Tongue (tissue), 2 donors: Measurements from ENCODE around the gene APAF1. TPM values are rescaled to one million over a fixed set of nuclear protein-coding genes. Genes with fewer than 3 reads are reported as not detected.

Experiments
- DNase-seq: peaks from one replicate; pipeline ENCODE4 v3.0.0-alpha.2; 2015
- total RNA-seq: library from RNA; depleted of rRNA; stranded (reverse); fragments of >200 nt; gene quantifications from one replicate; pipeline ENCODE4 v1.2.3, GENCODE V29; 2014

Gene APAF1
- total RNA-seq, 1 donor from 2014 or later: 27.9 TPM

- peak; percentile 77 for DNase-seq
Measured at GRCh38 chr12:98725476-98726247, 80.6 kb downstream of the APAF1 start.

DNA sequence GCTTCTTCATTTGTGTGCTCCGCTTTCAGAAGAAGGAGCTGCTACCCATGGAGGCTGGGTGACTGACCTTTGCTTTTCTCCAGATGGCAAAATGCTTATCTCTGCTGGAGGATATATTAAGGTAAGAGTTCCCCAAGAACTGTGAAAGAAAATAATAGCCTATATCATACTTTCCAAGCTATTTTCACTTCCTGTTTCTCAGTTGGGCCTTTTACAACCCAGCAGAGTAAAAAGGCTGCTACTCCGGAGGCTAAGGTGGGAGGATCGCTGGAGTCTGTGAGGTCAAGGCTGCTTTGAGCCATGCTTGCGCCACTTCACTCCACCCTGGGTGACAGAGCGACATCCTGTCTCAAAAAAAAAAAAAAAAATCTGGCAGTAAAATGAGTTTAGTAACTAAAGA lies 82.1 kb downstream of the APAF1 start:
- no peak for DNase-seq

GRCh38 chr12:98730412-98730811 lies 85.3 kb downstream of the APAF1 start:
- DNase-seq: no peak

DNA sequence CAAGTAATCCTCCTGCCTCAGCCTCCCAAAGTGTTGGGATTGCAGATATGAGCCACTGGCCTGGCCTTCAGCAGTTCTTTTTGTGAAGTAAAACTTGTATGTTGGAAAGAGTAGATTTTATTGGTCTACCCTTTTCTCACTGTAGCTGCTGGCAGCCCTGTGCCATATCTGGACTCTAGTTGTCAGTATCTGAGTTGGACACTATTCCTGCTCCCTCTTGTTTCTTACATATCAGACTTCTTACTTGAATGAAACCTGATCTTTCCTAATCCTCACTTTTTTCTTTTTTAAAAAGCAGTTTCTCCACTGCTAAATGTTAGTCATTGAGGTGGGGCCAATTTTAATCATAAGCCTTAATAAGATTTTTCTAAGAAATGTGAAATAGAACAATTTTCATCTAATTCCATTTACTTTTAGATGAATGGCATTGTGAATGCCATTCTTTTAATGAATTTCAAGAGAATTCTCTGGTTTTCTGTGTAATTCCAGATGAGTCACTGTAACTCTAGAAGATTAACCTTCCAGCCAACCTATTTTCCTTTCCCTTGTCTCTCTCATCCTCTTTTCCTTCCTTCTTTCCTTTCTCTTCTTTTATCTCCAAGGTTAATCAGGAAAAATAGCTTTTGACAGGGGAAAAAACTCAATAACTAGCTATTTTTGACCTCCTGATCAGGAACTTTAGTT lies 88.7 kb downstream of the APAF1 start:
- no peak for DNase-seq

- peak; percentile 30 for DNase-seq
Measured at GRCh38 chr12:98735821-98736220, 90.7 kb downstream of the APAF1 start.

- peak; percentile 63 for DNase-seq
Measured at GRCh38 chr12:98736352-98737321, 91.5 kb downstream of the APAF1 start.

DNA sequence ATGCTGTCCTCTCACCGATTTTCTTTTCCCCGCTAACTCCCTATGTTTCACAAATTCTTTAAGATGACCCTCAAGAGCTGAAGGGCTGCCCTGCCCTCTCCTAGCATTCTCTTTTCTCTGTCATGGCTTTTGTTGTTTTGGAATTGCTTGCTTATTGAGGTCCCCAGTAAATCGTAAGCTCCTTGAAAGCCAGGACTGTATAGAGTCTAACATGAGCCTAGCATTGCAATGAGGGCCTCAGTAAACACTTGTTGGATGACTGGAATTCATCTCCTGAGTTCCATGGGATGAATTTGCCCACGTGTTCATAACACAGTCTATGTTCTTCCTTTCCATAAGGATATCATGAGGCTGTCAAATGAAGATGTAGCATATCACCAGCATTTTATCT lies 92.2 kb downstream of the APAF1 start:
- DNase-seq: no peak

DNA sequence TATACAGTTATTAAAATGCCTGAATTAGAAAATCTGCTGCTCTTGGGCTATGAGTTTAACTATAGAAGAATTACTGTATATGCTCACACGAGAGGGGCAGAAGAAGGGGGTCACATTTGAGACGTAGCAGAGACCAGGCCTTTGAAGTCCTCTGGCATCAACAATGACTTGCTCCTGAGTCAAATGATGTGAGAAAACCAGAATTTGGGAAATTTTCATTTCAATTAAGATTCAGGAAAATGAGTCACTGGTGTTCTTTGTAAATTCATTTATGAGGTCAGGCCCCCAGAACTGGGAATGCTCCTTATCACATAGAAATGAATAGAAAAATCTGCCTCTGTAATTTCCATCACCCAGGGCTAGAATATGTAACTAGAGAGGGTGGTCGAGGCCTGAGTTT lies 92.9 kb downstream of the APAF1 start:
- no peak for DNase-seq

- DNase-seq: no peak
Measured at GRCh38 chr12:98738539-98738938, 93.4 kb downstream of the APAF1 start.

- DNase-seq: no peak
Measured at GRCh38 chr12:98740751-98741150, 95.7 kb downstream of the APAF1 start.

GRCh38 chr12:98741196-98741555 lies 96.1 kb downstream of the APAF1 start:
- no peak for DNase-seq

DNA sequence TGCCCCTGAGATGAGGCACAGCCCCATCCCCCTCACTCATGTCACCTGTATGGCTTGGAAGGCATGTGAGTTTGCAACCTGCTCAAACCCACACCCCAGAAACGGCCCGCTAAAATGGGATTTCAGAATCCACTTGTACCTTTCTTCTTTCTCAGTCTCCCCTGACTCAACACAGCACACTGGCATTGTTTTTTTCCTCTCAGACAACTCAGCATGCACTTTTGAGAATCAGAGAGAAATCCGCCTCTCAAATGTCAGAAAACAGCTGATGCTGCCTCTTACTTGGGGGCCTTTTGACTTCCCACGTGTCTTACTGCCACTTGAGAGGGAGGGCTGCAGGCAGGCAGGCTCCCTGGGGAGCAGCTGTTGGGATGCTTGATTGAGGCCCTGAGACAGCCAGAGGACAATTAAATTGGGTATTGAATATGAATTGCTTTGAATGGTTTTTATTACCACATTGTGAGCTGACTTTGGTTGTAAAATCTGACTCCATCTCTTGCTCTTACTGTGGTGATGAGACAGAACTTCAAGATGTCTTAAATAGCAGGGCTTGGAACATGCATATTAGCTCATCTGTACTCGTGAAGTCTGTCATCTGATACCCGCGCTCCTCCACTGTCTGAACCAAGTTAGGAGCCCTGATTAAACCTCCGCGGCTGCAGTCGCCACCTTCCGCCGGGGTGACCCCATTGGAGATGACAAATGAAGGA lies 96.6 kb downstream of the APAF1 start:
- DNase-seq: peak; percentile 52

DNA sequence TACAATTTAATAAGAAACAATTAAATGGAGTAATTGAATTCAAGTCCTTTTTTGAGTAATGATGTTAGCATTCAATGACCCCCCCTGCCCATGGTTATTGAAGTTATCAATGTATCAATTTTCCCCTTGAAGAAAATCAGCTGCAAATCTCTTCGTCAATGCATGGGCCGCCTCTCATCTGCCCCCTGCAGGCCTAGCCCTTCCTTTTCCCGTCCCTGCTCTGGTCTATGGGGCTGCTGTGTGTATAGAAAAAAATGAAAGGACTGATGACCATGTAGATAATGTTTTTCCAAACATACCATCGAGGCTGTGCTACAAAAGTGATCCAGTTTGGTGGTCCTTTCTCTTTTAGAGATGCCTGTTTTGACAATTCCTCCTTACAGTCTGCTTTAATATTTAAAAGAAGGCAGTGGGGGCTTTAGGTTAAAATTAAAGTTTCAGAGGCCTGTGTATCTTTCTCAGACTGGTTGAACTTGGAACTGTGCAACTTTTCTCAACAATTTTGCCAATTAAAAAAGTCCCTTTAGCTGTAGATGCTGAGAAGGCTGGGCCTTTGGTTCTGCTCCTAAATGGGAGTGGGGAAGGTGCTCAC lies 98.4 kb downstream of the APAF1 start:
- DNase-seq: peak; percentile 24

- DNase-seq: no peak
Measured at GRCh38 chr12:98744680-98745079, 99.6 kb downstream of the APAF1 start.

DNA sequence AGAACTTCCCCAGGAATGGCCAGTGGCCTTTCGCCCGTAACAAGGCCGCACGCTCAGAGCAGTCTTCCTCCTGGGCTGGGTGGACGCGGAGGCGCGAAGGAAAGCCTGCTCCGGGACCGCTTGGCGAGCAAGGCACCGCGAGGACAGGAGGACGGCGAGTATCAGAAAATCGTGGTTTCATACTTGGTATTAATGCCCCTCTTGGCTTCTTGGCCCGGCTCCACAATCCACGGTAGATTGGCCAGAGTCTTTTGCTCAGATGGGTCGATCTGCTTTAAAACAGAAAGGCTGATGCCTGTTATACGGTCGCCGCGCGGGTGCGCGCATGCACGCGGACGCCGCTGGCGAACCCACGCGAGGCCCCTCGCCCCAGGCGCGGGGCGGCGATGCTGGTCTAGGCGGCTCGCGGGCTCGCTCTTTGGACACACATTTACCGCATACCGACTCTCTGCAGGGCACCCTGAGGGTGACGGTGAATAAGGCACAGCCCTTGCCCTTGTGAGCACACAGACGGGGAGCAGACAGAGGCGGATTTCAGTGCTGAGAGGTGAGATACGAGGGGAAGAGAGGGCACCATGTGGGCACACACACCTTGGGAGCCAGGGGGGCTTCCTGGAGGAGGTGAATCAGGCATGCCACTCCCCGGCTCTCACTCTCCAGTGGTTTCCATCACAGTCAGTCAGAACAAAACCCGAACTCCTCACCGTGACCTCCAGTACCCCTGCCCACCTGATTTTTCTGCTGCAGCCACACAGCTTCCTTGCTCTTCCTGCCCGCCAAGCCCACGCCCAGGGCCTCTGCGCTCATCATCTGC lies 100.7 kb downstream of the APAF1 start:
- peak; percentile 54 for DNase-seq

- no peak for DNase-seq
Measured at GRCh38 chr12:98748463-98748862, 103.4 kb downstream of the APAF1 start.

- DNase-seq: peak; percentile 37
Measured at GRCh38 chr12:98750511-98750910, 105.4 kb downstream of the APAF1 start.

- no peak for DNase-seq
Measured at GRCh38 chr12:98751580-98752115, 106.6 kb downstream of the APAF1 start.

GRCh38 chr12:98752726-98753125 lies 107.6 kb downstream of the APAF1 start:
- no peak for DNase-seq

- no peak for DNase-seq
Measured at GRCh38 chr12:98754095-98754494, 109.0 kb downstream of the APAF1 start.
